Mesenchymal stem cell (in vitro differentiated cells and primary cell): Measurements from ENCODE around the gene GNAO1.

Experiments used
- DNase-seq: peaks from one replicate; pipeline ENCODE4 v3.0.0-alpha.2; 2013
- H2AFZ ChIP-seq: one replicate; pipeline ENCODE4 v1.6.1; 2013; ENCODE audit warnings: low read depth, mild to moderate bottlenecking, control low read depth, inconsistent platforms, low read length, moderate library complexity
- H2AK5ac ChIP-seq: 2 replicates; pipeline ENCODE4 v1.6.1; 2013; ENCODE audit warnings: low read length, moderate library complexity, mild to moderate bottlenecking, inconsistent platforms; ENCODE audit not compliant: severe bottlenecking
- H2BK120ac ChIP-seq: one replicate; pipeline ENCODE4 v1.6.1; 2013; ENCODE audit warnings: low read depth, mild to moderate bottlenecking, inconsistent platforms, low read length, moderate library complexity
- H2BK12ac ChIP-seq, 2 experiments: one replicate each; pipeline ENCODE4 v1.6.1; 2013; ENCODE audit warnings: inconsistent platforms in 2 of 2, low read length in 2 of 2, mild to moderate bottlenecking in 2 of 2, moderate library complexity in 2 of 2, control low read depth in 1 of 2
- H2BK15ac ChIP-seq: one replicate; pipeline ENCODE4 v1.6.1; 2013; ENCODE audit warnings: mild to moderate bottlenecking, low read depth, inconsistent platforms; ENCODE audit not compliant: poor library complexity, severe bottlenecking
- H2BK5ac ChIP-seq: 2 replicates; pipeline ENCODE4 v1.6.1; 2013; ENCODE audit warnings: low read depth, mild to moderate bottlenecking, low read length, control low read depth, inconsistent platforms; ENCODE audit not compliant: poor library complexity, severe bottlenecking
- H3K14ac ChIP-seq, 2 experiments: one replicate each; pipeline ENCODE4 v1.6.1; 2013; ENCODE audit warnings: inconsistent platforms in 2 of 2, low read length in 2 of 2, control low read depth in 1 of 2, mild to moderate bottlenecking in 1 of 2, moderate library complexity in 1 of 2
- H3K18ac ChIP-seq, 2 experiments: one replicate each; pipeline ENCODE4 v1.6.1; 2013; ENCODE audit warnings: inconsistent platforms in 2 of 2, low read length in 2 of 2, control low read depth in 1 of 2, low read depth in 1 of 2, mild to moderate bottlenecking in 1 of 2
- H3K23ac ChIP-seq, 2 experiments: one replicate each; pipeline ENCODE4 v1.6.1; 2013; ENCODE audit warnings: inconsistent platforms in 2 of 2, low read length in 2 of 2, mild to moderate bottlenecking in 2 of 2, moderate library complexity in 2 of 2, control low read depth in 1 of 2
- H3K27ac ChIP-seq: 2 replicates; pipeline ENCODE4 v1.5.1; 2013; ENCODE audit warnings: mild to moderate bottlenecking, moderate library complexity, low read length, control low read depth, inconsistent platforms; ENCODE audit not compliant: poor library complexity, severe bottlenecking
- H3K27me3 ChIP-seq, 2 experiments: 2 replicates each; pipeline versions ENCODE4 v1.6.1 to v1.7.0; 2013; ENCODE audit warnings: low read length in 2 of 2, mild to moderate bottlenecking in 2 of 2, moderate library complexity in 2 of 2, control low read depth in 1 of 2, inconsistent platforms in 1 of 2; ENCODE audit not compliant: control insufficient read depth in 1 of 2, insufficient read depth in 1 of 2
- H3K36me3 ChIP-seq, 2 experiments: 2 replicates each; pipeline versions ENCODE4 v1.6.1 to v1.7.0; 2013; ENCODE audit warnings: low read length in 2 of 2, control low read depth in 1 of 2, inconsistent platforms in 1 of 2, low read depth in 1 of 2, mild to moderate bottlenecking in 1 of 2; ENCODE audit not compliant: insufficient read depth in 2 of 2, control insufficient read depth in 1 of 2
- H3K4ac ChIP-seq, 2 experiments: one replicate each; pipeline ENCODE4 v1.6.1; 2013; ENCODE audit warnings: inconsistent platforms in 2 of 2, low read length in 2 of 2, mild to moderate bottlenecking in 2 of 2, moderate library complexity in 2 of 2, control low read depth in 1 of 2, low read depth in 1 of 2
- H3K4me1 ChIP-seq: 2 replicates; pipeline ENCODE4 v1.6.1; 2013; ENCODE audit warnings: low read depth, low read length, control low read depth; ENCODE audit not compliant: control insufficient read depth, insufficient read depth
- H3K4me2 ChIP-seq: 2 replicates; pipeline ENCODE4 v1.6.1; 2013; ENCODE audit warnings: low read length, mild to moderate bottlenecking, inconsistent platforms; ENCODE audit not compliant: poor library complexity, severe bottlenecking
- H3K4me3 ChIP-seq, 2 experiments: 2 replicates each; pipeline versions ENCODE4 v1.5.1 to v1.7.0; 2013; ENCODE audit warnings: low read length in 2 of 2, mild to moderate bottlenecking in 2 of 2, control low read depth in 1 of 2, low read depth in 1 of 2; ENCODE audit not compliant: insufficient read depth in 1 of 2
- H3K79me1 ChIP-seq: replicated peaks from 2 replicates; pipeline ENCODE4 v1.6.1; 2013; ENCODE audit warnings: mild to moderate bottlenecking, control low read depth, low read length, inconsistent platforms; ENCODE audit not compliant: poor library complexity, severe bottlenecking
- H3K9ac ChIP-seq: 2 replicates; pipeline ENCODE4 v1.7.0; 2013; ENCODE audit warnings: mild to moderate bottlenecking, low read length, moderate library complexity
- H3K9me3 ChIP-seq: 2 replicates; pipeline ENCODE4 v1.7.0; 2013; ENCODE audit warnings: mild to moderate bottlenecking, low read length; ENCODE audit not compliant: control insufficient read depth
- H4K8ac ChIP-seq: one replicate; pipeline ENCODE4 v1.6.1; 2013; ENCODE audit warnings: inconsistent platforms, mild to moderate bottlenecking, low read length, moderate library complexity
- H4K91ac ChIP-seq: one replicate; pipeline ENCODE4 v1.6.1; 2013; ENCODE audit warnings: mild to moderate bottlenecking, low read length, inconsistent platforms
- WGBS: methylation state at CpG from one replicate; pipeline ENCODE4 v1.1.7; 2013; ENCODE audit warnings: mixed read lengths; 5-methylcytosine and 5-hydroxymethylcytosine counted together

GNAO1 gene

DNA sequence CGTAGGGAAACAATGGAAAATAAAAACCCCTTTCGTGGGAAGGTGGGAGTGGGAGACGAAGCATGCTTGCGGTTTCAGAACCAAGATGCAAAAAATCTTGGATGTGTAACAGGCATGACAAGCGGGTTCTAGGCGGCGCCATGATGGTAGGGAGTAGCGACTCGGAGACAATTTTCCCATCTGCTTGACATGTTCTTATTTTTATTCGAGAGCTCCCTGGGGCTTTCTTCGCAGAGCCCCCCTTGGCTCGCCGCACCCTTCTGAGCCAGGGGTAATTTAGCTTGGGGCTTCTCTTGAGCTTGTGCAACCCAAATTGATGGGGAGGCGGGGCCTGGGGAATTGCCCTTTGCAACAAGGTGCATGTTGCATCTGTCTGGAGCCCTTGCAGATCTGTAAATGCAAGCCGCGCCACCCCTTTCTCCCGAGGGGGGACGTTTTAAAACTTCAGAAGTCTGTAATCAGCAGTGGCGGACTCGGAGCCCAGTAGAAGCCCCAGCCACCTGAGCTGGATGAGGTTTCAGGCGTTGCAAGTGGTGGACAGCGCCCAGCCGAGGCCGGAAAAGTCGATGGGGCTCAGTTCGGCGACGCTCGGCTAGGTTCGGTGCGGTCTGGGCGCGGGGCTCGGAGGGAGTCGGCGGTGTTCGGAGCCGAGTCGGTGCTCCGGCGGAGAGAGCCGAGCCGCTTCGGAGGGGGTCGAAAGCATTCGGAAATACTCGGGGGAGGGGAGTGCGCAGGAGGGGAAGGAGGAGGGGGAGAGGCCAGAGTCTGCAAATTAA is 2.9 kb downstream of the GNAO1 start:
- peak; percentile 66 for DNase-seq
- Histone ChIP-seq H3K36me3 (peaks cover 0 to 3% of the 10 kb centered on the region in 2 experiments), H2BK15ac (no peak overlapping the region), H4K8ac (no peak overlapping the region), H3K18ac (no peak overlapping the region), H2AFZ (no peak overlapping the region), H3K4me3 (peak overlapping the region in 1 of 2 experiments; percentile 33), H3K27ac (no peak overlapping the region), H2BK5ac (no peak overlapping the region), H2BK120ac (no peak overlapping the region), H3K9me3 (no peaks in the 10 kb centered on the region), H3K79me1 (no peaks in the 10 kb centered on the region), H3K4me2 (peak overlapping the region; percentile 25), H2AK5ac (no peak overlapping the region), H3K27me3 (peaks cover 82% of the 10 kb centered on the region in 2 experiments), H3K9ac (peak overlapping the region; percentile 8), H3K4ac (no peak overlapping the region), H3K14ac (no peak overlapping the region), H2BK12ac (no peak overlapping the region), H4K91ac (no peak overlapping the region), H3K4me1 (peaks cover 17% of the 10 kb centered on the region), H3K23ac (no peak overlapping the region)
- WGBS = 9% methylated on average over 42 of the region's 48 CpGs

GRCh38 chr16:56195151-56195550 is 3.9 kb downstream of the GNAO1 start:
- Histone ChIP-seq H3K4ac (no peak overlapping the region), H2BK15ac (no peak overlapping the region), H2AFZ (no peak overlapping the region), H3K27ac (no peak overlapping the region), H3K18ac (no peak overlapping the region), H4K91ac (no peak overlapping the region), H3K4me3 (no peak overlapping the region), H3K14ac (no peak overlapping the region), H3K9me3 (no peaks in the 10 kb centered on the region), H3K4me2 (no peak overlapping the region), H3K27me3 (peaks cover 72 to 73% of the 10 kb centered on the region in 2 experiments), H2BK12ac (no peak overlapping the region), H3K23ac (no peak overlapping the region), H3K4me1 (peaks cover 17% of the 10 kb centered on the region), H3K36me3 (peaks cover 0 to 3% of the 10 kb centered on the region in 2 experiments), H3K9ac (no peak overlapping the region), H2AK5ac (no peak overlapping the region), H4K8ac (no peak overlapping the region), H2BK5ac (no peak overlapping the region), H2BK120ac (no peak overlapping the region), H3K79me1 (no peaks in the 10 kb centered on the region)
- WGBS = 89% methylated on average over 1 of the region's 2 CpGs
- DNase-seq = no peak

DNA sequence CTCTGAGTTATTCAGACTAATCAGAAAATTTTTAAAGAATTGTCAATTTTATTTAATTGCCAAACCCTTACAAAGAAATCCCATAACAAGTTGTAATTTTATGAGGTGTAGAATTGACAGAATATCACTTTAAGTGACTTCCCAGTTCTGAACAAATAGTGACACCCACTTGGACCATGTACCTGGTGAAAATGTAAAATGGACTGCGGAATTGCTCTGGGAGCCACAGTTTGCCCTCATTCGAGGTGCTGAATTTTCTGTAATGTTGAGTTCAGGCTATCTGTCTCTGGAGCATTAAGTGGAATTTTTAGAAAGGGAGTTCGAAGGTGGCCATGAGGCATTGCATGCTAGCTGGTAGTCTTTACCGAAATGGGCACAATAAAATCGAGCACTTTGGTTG is 5.1 kb downstream of the GNAO1 start:
- no peak overlapping the region for H3K4me2 ChIP-seq
- peaks cover 65 to 66% of the 10 kb centered on the region in 2 experiments for H3K27me3 ChIP-seq
- no peak overlapping the region for H2BK12ac ChIP-seq
- peaks cover 12% of the 10 kb centered on the region for H3K4me1 ChIP-seq
- no peak overlapping the region for H2BK15ac ChIP-seq
- H3K9me3 ChIP-seq = no peaks in the 10 kb centered on the region
- H2AFZ ChIP-seq = no peak overlapping the region
- DNase-seq = no peak
- no peak overlapping the region for H4K91ac ChIP-seq
- H3K36me3 ChIP-seq = peaks cover 0 to 1% of the 10 kb centered on the region in 2 experiments
- no peak overlapping the region for H3K18ac ChIP-seq
- no peak overlapping the region for H3K23ac ChIP-seq
- H2BK5ac ChIP-seq = no peak overlapping the region
- H4K8ac ChIP-seq = no peak overlapping the region
- H3K79me1 ChIP-seq = no peaks in the 10 kb centered on the region
- no peak overlapping the region for H3K14ac ChIP-seq
- H3K27ac ChIP-seq = no peak overlapping the region
- no peak overlapping the region for H2AK5ac ChIP-seq
- no peak overlapping the region for H3K4ac ChIP-seq
- H2BK120ac ChIP-seq = no peak overlapping the region
- H3K4me3 ChIP-seq = no peak overlapping the region
- WGBS = 92% methylated on average over 5 of the region's 5 CpGs
- H3K9ac ChIP-seq = no peak overlapping the region

GRCh38 chr16:56197192-56197992 is 6.1 kb downstream of the GNAO1 start:
- no peak overlapping the region for H2BK12ac ChIP-seq
- peaks cover 5% of the 10 kb centered on the region for H3K4me1 ChIP-seq
- no peak overlapping the region for H3K14ac ChIP-seq
- H2BK5ac ChIP-seq = no peak overlapping the region
- no peak overlapping the region for H3K18ac ChIP-seq
- H3K27me3 ChIP-seq = peaks cover 59 to 64% of the 10 kb centered on the region in 2 experiments
- H3K27ac ChIP-seq = no peak overlapping the region
- no peak overlapping the region for H2AFZ ChIP-seq
- no peak overlapping the region for H2BK120ac ChIP-seq
- 55% methylated on average over 10 of the region's 11 CpGs for WGBS
- H3K23ac ChIP-seq = no peak overlapping the region
- no peak overlapping the region for H3K4me2 ChIP-seq
- no peak overlapping the region for H3K4me3 ChIP-seq
- DNase-seq = no peak
- H3K36me3 ChIP-seq = no peaks in the 10 kb centered on the region
- H4K91ac ChIP-seq = no peak overlapping the region
- no peak overlapping the region for H2BK15ac ChIP-seq
- H3K9me3 ChIP-seq = no peaks in the 10 kb centered on the region
- no peak overlapping the region for H3K9ac ChIP-seq
- no peak overlapping the region for H3K4ac ChIP-seq
- no peak overlapping the region for H4K8ac ChIP-seq
- H2AK5ac ChIP-seq = no peak overlapping the region
- no peaks in the 10 kb centered on the region for H3K79me1 ChIP-seq
